Activated T-cell treated with anti-CD3 and anti-CD28 coated beads for 4 hours (primary cell): Measurements from ENCODE around the gene SRGAP3.

Experiments
- DNase-seq: peaks from one replicate; pipeline ENCODE4 v3.0.0-alpha.2; 2020

SRGAP3 gene

DNA sequence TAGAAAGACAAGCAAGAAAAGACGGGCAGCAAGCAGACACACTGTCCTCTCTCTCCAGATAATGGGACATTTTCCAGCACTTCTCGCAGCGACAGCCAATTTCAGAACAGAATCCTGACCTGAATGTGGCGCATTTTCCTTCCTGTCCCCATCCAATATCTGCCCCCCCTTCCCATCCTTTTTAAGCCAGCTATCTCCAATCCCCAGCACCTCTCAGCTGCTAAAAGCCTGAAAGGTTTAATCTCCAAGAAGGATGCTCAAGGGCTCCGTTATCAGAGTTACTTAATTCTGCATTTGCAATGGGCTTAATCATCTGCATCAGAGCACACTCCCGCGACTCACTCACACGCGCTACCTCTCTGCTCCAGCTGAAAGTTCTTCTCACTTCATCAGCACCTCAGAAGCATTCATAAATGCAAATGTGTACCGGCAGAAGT lies 50.5 kb downstream of the SRGAP3 start:
- no peak for DNase-seq

DNA sequence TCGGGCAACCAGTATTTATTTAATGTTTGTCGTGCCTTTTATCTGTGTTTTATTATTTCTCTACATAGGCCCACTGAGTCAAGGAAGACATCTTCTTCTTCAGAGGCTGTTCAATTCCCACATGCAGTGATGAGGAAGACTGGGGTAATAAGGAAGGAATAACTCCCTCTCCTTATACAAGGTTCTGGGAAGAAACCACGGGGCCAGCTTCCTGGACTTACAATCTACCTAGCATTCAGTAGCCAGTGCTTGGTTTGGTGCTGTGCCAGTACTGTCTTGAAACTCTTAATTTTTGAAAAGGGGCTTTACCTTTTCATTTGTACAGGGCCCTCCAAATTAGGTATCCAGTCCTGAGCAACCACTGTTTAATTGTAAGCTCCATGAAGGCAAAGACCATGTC lies 51.2 kb downstream of the SRGAP3 start:
- no peak for DNase-seq

DNA sequence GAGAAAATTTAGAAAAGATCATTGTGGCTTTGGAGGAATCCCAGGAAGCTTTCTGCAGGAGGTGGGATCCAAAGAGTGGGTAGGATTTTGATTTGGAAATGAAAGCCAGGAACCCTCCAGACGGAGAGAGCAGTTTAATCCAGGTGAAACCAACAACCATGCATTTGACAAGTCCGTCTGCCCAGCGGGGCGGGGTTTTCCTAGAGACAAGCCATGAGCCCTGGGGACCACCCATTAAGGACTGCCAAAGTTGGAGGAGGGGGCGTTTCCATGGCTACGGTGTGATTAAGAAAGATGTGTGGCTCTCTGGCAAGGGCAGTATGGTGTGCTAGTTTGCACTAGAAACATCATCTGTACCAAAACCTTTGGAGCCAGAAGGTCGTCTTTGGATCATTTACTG lies 53.4 kb downstream of the SRGAP3 start:
- no peak for DNase-seq

DNA sequence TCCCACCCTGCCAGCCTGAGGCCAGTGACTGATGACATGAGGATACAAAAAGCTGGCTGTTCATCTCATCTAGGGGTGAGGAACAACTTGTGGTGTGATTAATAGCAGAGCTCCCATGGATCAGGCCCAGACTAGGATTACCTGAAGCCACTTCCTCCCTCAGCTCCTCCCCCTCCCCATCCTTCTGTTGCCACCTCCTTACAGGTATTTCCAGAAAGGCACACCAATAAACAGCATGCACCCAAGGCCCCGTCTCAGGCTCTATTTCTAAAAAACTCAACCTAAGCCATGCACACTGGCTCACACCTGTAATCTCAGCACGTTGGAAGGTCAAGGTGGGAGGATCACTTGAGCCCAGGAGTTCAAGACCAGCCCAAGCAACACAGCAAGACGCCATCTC lies 54.1 kb downstream of the SRGAP3 start:
- DNase-seq = no peak

DNA sequence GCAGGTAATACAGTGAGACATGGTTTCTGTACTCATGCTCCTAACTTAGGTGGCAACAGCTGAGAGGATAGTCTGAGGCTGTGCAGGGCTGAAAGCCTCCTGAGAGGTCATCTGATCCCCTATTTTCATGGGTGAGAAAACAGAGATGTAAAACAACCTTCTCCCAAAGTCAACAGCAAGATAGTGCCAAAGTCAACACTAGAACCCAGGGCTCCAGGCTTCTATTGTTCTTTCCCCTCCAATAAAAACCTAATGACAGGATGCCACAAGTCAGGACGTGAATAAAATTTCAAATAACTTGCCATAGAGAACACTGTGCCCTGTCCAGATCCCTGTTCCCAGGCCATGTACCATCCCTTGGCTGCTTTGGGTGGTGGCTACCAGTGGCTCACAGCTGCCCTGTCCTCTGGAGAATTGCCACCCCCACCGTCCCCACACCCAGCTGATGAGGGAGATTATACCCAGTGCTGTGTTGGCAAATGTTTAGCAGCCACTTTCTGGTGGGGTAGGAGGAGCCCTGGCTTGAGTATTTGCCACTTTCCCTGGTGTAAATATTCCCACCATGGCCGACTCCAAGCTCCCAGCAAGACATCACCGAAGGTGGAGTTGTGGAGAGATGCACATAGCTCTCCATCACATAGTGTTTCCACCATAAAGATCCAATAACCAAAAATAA lies 54.8 kb downstream of the SRGAP3 start:
- DNase-seq = no peak

DNA sequence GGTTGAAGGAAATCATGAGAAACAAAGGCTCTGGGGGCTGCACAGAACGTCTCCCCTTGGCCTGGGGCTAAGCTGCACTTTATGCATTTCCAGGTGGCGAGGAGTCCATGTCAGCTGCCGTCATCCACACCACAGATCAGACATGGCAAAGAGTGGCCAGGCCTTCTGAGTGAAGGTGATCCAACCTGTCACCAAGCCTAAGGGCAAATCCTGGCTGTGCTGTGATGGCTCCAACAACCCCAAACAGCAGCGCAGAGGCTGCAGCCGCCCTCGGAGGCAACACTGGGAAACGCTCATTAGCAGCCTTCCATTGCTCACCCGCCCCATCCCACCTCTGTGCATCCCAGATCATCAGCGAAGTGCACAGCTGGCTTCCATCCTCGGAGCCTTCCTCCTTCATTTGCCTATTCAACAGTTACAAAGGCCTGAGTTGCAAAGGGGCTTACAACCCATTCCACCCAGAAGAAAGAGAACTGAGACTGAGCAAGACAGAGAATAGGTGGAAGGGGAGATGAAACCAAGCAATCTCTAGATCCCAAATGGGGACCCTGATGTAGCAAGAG lies 55.7 kb downstream of the SRGAP3 start:
- DNase-seq = no peak

DNA sequence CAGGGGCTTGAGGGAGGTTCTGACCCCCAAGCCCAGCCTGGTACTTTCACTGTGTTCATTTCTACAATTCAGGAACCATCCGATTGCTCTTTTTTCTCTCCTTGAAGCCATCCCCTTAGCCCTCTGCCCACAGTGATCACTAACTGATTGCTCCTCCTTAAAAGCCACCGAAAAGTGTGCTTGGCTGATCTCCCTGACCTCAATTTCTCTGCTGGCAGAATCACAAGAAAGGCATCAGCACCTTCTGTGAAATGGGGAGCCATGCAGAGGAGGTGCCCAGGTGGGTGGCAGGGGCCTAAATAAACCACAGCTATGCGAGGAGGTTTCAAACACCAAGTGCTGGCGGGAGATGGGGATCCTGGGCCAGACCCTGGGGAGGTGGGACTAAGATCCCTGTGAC lies 56.2 kb downstream of the SRGAP3 start:
- DNase-seq = no peak

DNA sequence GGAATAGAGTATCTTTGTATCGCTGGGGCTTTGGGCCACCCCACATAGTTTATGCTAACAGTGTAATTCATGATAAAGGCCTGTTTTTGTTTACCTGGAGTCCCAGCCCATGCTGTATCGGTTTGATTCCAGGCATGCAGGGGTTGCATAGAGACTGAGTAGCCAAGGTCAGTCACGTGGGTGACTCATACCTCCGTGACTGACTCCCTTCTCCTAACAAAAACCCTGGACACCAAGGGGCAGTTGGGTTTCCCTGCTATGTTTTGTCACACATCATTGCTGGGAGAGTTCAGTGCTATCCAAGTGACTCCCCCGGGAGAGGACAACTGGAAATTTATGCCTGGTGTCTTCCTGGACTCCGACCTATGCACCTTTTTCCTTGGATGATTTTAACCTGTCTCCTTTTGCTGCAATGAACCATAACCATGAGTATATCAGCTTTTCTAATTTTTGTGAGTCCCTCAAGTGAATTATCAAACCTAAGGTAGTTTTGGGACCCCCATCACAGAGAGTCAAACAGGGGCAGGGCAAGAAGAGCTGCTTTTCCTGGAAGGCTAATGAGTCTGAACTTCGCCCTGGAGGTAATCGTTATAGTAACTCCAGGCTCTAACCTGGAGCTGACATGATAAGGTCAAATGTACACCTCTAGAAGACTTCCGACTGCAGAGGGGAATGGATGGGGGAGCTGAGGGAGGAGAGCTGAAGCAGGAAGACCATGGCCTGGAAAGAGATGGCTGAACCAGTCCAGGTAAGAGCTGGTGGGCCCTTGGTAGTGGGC lies 57.0 kb downstream of the SRGAP3 start:
- no peak for DNase-seq

DNA sequence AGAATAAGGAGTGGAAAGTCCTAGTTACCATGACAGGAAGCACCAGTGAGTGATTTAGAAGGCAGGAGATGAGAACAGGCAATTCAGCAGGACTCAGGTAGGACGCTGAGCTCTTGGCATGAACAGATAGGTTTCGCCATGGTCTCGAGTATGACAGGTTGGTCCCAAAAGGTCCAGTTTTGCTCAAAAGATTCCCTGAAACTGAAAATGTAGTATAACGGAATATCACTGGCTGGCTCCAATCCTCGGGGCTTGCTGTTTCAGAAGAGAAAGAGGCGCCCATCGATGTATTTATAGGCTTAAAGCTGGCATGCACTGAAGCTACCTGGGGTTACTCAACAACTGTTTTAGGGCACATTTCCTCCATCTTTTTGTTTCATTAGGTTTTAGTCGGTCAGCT lies 59.2 kb downstream of the SRGAP3 start:
- DNase-seq = no peak

DNA sequence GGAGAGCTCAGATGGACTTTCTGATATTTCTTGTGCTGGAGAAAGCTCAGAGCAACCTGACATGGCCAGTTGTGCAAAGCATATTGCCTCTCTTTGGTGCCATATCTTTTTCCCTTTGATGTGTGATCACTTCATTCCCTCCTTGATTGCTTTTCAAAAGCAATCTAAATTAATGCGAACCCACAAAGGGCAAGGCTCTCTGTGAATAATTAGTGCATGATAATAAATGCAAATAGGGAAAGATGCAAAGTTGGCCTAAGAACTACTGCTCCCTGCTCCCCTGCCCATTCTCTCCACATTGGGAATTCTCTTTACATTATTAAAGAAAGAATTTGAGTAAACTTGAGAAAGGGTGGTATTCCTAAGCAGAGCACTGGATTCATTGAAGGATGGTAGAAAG lies 60.9 kb downstream of the SRGAP3 start:
- DNase-seq = no peak

DNA sequence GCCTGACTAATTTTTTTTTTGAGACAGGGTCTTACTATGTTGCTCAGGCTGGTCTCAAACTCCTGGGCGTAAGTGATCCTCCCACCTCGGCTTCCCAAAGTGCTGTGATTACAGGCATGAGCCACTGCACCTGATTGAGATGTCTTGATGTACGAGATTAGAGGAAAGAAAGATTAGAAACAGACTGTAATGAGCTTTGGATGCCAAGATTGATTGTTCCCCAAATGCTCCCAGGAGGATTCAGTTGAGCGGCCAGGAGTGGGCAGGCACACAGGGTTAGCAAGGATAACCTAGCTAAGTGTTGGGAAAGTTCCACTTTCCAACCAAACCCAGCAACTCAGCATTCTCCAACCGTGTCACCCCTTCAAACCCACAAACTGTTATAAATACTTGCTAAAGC lies 63.7 kb downstream of the SRGAP3 start:
- no peak for DNase-seq

DNA sequence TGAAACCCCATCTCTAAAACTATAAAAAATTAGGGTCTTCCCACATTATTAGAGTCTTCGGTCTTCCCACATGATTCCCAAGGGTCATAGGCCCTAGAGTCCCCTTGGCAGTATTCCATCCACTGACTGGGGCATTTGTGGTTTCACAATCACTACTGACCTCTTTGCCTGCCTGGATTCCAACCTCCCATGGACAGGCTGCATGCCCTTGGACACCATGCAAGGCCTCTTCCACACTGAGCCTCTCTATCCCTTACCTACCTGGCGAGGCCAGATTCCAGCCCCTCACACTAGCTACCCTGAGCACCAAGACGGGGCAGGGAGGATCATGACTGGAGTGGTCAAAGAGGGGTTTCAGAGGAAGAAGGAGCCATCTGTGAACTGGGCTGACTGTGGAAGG lies 64.4 kb downstream of the SRGAP3 start:
- DNase-seq = no peak

DNA sequence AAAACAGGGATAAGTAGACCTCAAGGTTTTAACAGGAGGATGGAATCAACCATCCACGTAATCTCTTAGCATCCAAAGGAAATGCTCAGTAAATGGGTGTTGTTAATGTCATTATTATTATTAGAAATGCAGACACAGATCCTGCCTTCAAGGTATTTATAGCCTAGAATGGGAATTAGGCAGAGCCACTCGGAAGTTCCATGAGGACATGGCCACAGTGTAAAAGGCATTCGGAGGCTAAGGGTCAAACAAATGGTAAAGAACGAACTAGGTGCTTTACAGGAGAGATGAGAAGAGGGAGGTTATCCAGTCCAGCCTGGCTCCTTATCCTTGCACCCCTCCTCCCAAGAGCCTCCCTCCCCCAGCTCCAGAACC lies 65.0 kb downstream of the SRGAP3 start:
- no peak for DNase-seq

DNA sequence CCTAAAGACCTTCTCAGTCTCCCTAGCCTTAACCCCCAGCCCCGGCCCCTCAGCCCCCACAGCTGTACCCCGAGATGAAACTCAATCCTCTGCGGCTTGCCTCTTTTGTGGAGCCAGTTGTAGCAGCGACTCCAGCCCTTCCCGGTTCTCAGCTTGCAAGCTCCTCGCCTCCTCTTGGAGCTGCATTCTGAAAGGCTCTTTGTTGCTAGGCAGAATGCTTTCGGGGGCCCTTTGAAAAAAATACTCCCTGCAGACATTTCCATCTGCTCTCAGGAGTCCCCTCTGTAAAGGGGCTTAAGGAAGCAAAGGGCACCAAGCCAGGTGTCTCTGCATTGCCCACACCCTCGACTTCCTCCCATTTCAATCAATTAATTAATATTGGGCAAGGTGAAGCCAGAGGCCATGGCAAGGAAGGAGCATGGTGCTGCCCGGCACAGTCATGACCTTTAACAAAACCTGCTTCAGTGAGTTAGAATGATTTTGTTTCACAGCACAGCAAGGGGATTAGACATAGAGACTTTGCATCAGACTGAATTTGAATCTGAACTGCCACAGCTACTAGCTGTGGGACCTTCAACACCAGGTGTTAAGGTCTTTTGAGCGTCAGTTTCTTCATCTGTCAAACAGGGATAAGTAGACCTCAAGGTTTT lies 65.5 kb downstream of the SRGAP3 start:
- no peak for DNase-seq

DNA sequence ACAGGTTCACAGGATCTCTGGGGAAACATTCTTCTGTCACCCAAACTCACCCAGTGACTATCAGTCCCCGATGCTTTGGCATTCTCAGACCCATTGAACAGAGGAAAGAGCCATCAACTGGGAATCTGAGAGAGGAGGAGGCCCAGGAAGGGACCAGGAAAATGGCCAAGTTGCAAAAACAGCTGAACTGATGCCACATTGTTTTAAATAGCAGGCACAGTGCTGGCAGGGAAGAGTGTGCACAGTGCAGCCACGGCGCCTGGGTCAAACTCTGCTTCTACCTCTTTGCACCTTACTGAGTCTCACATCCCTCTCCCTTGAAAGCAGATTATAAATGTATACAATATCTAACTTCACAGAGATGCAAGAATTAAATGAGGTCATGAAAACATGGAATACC lies 66.4 kb downstream of the SRGAP3 start:
- DNase-seq = no peak

DNA sequence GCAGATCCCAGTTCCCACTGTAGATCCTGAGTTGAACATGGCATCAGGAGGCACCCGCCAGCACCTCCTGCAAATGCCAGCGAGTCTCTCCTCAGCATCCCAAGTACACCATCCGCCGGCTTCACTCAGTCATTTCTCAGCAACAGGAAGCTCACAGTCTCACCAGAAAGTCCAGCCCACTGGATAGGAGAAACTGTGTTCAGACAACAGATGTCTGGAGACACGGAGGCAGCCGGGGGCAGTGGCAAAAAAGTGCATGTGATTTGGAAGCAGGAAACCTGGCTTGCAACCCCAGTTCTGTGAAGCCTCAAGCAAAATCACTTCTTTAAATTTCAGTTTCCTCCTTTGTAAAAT lies 68.7 kb downstream of the SRGAP3 start:
- no peak for DNase-seq

DNA sequence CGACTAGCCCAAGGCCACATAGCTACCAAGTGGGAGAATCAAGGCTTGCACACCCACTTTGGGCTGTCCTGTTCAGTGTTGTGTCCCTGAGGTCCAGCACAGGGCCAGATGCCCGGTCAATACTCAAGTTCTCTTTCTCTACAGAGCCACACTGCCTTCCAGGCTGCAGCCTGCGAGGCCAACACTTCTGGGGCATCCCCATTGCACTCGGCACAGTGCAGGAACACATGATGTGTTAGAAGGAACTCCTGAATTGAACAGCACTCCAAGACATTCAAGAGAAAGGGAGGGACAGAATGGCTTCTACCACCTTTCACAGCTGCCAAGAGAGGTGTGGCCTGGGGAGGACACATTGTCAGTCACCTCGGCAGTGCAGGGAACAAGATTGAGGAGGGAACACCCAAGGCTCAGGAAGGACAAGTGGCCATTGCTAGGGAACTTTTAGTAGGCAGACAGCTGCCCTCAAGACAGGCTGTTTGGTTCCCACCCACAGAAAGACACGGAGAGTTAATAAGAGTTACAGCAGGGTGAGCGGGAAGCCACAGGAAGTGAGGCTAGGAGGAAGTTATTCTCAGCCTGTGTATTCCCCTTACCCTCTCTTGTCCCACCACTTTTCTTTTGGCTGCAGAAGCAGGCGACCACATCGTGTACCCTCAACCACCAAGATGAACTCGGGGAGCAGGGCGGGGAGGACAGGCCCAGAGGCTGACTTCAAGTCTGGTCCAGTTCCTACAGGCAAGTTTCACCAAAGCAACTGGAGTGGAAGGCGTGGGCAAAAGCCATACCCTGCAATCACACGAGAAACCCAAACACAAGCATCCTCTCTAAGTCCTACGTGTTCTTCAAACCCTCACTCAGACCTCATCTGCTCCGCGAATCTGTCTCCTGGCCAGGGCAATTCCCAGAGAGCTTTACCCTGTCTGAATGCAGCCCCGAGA lies 69.4 kb downstream of the SRGAP3 start:
- no peak for DNase-seq

DNA sequence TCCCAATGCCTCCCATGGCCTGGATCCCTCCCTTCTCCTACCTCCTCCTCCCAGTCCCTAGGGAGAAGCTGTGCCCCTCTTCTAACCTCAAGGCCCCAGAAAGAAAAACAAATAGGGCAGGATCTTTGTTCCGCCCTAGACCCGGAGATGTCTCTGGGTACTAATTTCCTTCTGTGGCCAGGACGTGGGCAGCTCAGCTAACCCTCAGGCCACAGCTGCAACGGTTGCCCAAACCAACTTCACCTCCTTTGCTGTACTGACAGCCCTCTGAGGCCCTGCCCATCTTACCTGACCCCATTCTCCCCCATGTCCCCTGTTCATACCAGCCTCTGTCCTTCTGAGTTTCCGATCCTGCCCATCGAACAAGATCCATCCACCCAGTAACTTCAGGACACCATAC lies 70.7 kb downstream of the SRGAP3 start:
- DNase-seq = no peak

DNA sequence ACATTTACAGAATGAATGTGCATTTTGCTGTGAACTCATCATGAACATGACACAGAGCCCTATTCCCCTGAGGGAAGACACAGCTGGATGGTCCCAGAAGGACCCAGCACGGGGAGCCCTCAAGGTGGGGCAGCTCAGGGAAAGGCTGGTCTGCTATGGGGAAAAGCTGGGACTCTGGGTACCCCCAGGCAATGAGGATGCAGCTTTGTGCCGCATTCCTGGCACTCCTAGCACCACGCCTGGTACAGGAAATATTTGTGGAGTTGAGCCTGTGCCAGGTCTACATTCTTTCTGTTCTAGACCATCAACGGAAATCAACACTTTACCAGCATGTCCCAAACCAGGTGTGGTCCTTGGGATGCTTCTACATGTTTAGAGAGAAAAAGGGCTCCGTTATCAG lies 74.0 kb downstream of the SRGAP3 start:
- no peak for DNase-seq

DNA sequence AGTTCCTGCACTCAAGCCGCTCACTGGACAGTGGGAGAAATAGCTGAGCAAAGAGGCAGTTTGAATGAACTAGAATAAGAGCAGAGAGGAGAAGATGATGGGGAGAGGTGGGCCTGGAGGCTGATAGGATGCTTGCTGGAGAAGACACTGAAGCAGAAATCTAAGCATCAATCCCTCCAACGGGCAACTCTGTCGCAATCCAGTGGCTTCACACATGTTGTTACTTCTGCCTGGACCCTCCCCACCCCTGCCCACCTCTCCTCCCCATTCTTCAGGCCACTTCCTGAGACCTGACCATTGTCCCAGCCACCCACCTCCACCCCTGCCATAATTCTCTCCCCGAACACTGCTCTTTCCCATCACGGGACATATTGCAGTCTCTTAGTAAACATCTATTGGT lies 76.0 kb downstream of the SRGAP3 start:
- no peak for DNase-seq

DNA sequence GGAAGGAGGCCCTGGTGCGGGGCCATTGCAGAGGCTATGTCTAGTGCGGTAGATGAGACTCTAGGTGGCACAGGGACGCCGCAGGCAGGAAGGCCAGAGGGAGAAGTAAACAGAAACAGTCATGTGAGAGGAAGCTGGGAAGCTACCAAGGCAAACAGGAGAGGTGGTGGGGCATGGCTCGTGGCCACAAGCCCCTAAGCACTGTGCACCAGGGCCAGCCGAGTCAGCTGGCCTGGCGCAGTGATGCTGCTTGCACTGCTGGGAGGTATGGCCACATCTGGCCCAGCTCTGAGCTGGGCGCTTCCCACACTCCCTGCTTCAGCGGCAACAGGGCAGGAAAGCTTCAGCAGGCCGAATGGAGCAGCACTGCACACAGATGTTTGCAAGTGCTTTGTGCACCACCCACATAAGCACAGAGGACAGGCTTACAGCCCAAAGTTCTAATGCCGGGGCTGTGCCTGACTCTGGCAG lies 76.6 kb downstream of the SRGAP3 start:
- no peak for DNase-seq

DNA sequence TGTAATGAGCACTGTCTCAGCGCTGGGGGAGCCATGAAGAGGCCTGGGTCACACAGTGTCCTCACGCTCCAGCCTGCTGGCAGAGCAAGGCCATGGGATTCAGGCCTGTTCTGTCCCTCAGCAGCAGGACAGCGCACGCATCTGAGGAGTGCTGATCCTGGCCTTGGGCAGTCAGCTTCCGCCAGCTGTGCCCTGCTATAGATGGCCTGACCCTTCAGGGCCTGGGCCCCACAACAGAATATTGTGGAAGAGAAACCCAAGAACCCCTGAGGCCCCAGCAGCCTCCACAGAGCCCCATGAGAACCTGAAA lies 78.6 kb downstream of the SRGAP3 start:
- DNase-seq = no peak
